ENCODE measurements around the gene CXCL1.
"Not testable (repeated sequence)": the region's sequence is repeated elsewhere in the genome, so short reads cannot be mapped to it uniquely, and the experiment has no call there.

The CXCL1 gene

DNA sequence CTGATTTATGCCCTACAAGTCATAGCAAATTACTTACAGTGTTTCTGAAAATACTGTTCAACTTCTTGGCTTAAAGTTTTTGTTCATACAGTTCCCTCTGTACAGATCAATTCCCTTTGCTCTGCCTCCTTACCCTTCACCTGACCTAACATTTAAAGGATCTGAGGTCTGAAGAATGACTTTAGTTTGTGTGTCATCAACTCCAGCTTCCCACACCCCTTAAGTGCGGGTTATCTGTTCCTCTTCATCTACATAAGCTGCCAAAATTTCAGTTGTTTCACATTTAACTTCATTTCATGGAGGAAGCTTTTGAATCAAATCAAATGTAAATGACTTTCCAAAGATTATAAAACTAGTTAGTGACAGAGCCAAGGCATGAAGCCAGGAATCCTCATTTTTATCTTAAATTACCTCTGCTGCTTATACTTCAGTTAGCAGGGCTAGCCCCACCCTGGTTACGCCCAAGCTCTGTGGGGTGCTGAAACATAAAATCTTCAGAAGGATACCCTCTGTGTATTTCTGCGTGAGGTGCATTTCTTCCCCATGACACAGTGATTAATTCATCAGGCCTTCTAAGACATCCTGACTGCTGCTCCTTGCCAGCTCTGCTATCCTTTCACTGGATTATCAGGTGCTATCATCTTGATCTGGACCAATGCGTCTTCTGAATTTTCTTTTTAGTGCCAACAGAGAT, 16.5 kb downstream of the CXCL1 start:
- no peak for DNase-seq

DNA sequence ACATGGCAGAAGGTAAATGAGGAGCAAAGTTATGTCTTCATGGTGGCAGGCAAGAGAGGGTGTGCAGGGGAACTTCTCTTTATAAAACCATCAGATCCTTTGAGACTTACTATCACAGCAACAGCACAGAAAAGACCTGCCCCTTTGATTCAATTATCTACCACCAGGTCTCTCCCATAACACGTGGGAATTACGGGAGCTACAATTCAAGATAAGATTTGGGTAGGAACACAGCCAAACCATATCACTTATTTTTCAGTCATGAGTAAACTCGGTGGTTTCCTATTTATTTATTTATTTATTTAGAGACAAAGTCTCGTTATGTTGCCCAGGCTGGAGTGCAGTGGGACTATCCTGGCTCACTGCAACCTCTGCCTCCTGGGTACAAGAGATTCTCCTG, 22.1 kb downstream of the CXCL1 start:
- no peak for DNase-seq

DNA sequence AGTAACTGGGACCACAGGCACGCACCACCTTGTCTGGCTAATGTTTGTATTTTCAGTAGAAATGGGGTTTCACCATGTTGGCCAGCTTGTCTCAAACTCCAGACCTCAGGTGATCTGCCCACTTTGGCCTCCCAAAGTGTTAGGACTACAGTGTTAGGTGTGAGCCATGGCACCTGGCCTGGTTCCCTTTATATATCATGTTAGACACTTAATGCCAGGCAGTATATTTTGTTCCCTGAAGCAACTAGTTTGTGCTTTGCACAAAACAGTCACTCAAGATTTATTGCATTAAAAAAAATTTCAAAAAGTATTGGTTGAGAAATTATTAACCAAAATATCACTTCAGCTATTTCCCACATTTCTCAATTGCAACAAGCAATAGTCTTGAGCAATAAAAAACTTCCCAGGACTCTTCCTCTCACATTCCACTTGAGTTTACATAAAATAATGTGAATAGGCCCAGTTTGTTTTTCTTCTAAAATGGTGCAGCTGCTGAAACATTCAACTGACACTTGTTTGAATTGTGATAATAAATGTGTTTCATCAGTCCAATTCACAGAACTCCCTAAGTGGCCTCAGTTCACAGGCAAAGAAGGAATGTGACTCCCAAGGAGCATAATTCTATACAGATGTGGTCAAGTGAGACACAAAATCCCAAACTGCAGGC, 22.7 kb downstream of the CXCL1 start:
- no peak for DNase-seq

DNA sequence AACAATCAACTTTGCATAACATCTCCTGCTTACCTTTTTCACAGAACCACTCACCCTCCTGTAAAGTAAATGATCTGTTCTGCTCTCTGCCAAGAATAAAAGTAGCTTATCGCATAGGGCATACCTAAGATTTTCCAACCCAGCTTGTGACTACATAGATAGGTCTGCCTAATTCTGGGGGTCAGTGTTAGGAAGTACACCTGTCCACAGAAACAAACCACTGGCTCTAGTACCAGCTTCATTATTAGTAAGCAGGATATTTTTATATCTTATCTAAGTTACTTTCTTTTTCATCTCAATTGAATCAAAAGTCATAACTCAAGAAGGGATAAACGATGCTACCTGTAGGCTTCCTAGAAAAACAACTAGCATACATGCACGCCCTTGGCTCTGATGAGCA, 23.8 kb downstream of the CXCL1 start:
- DNase-seq: no peak

DNA sequence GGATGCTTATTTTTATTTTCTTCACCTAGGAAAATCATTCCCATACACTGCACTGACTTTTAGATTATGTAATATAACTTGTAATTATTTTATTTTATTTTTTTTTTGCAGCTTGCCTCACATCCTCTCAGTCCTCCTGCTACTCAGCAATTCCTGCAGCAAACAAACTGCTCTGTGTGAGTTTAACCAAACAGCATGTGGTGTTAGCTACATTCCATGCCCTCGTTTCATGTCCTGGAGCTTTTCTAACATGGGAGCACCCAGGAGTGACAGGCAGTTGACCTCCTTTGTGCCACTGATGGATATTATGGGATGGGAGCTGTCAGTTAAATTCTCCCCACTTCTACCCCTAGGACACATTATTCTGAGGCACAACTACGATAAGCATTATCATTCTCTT, 24.8 kb downstream of the CXCL1 start:
- DNase-seq: no peak

DNA sequence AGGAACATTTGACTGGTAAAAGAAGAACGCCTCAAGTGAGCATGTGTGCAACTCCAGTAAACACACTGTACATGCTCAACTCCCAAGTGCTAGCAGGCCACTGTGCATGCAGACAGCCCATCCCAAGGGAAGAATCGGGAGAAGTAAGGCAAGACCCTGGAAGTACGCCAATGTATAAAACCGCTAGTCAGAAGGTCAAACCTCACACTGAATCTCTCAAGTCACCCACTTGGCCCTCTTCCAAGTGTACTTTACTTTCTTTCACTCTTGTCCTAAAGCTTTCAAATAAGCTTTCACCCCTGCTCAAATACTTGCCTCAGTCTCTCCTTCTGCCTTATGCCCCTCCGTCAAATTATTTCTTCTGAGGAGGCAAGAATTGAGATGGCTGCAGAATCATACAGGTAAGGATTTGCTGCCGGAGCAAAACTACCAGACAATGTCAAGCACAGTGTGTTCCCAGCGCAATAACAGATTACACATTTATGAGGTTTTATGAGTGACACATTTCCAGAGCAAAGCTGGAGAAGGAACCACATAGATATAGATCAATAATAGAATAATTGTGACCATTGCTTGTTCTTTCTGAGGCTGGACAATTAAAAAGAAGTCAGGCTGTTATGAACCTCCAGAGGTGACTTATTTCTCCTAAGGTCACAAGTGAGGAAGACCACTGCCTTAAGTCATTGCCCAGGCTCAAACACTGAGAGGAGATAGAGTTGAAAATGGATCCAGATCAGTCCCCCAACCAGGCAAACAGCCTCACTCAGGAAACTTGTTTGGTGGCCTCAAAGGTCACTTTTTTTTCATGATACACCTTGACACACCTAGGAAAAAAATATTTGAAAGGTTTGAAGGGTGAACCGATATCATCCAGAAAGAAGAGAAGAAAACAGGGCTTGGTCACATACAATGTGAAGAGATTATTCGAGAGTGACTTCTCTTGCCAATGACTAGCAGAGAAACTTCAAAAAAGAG, 26.3 kb downstream of the CXCL1 start:
- no peak for DNase-seq

DNA sequence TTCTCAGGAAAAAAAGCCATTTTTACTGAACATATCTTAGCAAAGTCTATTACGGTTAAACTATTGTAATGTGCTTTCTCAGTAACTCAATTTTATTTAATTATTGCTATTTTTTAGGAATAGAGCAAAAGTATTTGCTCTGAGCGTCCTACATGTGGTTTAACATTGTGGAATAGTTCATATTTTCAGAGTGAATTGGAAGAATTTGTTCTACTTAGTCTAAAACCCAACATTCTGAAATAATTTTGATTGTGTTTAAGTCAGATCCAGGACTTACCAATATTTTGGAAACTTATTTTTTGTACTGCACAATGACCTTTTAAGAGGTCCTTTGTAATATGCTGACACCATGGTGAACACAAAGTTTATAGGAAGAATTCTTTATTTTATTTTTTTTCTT, 27.2 kb downstream of the CXCL1 start:
- DNase-seq: no peak

DNA sequence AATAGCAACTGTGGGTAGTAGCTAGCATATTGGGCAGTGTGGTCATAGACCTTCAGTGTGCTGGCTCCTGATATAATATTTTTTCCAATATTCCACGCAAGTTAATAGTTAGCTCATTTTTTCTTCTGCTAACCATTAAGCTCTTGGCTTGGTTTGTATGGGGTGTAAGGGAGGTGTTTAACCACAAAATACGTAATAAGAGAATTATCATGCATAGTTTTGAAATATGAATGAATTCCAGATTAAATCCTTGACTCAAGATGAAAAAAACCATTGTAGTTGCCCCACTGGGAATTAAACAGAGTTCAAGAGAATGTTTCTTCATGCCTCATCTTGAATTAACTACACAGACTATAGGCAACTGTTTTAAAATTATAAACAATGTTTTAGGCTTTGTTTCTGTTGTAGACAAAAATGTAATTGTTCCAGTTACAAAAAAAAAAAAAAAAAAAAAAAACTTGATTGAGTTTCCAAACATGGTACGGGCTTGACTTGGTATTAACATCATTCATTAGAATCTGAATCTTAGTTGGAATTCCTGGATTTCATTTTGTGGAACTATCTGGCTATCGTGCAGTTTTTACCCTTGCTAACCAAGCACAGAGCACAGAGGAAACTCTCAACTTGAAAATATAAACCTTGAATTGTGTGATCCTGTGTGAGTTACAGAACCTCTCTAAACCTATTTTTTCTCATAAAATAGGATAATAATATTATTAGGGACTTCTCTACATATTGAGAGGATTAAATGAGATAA, 28.4 kb downstream of the CXCL1 start:
- DNase-seq: no peak

DNA sequence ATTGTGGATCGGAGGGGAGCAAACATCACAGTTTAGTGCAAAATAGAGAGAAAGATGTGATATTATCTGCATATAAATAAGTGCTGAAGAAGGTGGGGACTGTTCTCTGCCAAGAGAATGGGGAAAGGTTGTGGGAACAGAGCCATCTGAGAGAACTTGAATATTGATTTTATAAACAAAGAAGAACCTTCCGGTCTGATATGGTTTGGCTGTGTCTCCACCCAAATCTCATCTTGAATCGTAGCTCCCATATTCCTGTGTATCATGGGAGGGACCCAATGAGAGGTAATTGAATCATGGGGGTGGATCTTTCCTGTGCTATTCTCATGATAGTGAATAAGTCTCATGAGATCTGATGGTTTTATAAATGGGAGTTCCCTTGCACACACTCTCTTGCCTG, 30.1 kb downstream of the CXCL1 start:
- DNase-seq: not testable (repeated sequence)

DNA sequence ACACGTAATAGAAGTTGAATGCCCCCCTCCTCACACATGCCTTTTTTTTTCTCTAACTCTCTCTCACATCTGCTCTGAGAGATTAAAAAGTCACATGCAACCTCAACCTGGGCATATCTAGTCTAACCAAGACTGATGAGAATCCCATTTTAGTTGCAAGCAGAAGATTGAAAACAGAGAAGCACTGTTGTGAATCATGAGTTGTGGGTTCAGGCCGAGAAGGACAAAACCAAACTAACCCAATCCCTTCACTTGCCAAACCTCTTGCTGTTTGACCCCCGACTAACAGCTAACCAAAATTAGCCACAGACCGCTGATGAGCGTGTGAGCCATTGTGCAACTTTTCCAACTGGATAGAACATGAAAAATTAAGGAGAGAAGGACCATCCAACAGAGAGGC, 31.8 kb downstream of the CXCL1 start:
- no peak for DNase-seq

DNA sequence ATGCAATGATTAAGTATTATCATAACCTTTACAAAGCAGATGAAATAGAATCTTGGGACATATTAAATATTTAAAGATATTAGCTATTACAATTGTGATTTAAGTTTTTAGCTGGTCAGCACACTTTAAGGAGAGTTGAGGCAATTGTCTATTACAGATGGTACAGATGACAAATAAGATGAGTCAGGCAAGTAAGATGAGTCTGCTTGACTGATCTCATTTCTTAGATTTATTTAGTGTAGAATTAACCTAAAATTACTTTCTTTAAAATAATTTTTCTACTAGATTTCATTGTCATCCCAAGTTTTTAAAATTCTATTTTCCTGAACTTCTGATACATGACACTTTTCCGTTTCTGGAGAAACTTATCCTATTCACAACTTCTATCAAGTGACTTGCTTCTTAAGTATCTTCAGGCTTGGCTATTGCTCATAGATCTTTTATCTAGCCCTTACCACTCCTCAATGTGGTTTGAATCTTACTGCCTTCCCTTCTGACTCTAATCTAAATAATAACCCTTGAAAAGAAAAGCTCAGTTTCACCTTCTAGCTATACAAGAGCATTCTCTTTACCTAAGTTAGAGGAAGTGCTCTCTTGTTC, 32.9 kb downstream of the CXCL1 start:
- no peak for DNase-seq

DNA sequence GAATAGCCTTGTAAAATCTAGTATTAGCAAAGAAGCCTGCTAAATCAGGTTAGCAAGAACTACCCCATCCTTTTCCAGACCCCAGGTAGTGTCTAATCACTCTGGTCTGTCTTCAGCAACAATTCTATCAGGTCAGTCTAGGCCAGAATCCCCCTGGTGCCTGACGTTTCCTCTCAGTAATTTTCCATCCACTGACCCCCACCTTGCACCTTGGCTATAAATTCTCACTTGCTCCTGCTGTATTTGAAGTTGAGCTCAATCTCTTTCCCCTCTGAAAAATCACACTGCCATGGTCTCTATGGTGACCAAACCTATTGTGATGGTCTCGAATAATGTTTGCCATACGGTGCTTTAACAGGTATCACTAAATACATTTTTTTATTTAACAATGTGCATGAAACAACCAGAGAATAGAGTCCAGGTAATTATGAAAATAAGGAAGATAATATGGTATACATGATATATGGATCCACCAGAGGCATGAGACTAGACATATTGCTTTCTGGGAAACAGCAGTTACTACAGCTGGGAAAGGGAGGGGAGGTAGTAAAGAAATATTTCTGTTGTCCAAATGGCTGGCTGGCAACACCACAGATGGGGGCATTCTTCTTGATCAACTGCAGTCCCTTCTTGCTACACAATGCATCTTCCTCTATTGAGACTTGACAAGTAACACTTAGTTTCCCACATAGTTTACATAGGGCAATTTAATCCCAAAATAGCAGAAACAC, 33.8 kb downstream of the CXCL1 start:
- no peak for DNase-seq

DNA sequence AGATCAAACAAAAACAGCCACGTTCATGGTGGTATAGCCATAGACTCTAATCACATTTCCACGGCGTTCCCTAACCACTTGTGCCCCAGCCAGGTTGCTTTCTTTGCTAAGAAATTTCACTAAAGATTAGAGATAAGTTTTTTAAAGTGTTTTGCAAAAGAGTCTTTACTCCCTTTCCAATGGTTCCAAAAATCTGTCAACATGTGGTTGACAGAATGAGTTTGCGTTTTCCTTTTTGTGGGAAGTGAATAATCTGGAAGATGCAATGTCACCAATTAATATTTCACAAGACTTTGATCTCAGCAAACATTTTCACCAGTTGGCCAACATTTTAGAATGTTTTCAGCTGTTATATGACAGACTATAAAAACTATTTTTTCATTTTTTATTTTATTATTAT, 35.3 kb downstream of the CXCL1 start:
- no peak for DNase-seq

DNA sequence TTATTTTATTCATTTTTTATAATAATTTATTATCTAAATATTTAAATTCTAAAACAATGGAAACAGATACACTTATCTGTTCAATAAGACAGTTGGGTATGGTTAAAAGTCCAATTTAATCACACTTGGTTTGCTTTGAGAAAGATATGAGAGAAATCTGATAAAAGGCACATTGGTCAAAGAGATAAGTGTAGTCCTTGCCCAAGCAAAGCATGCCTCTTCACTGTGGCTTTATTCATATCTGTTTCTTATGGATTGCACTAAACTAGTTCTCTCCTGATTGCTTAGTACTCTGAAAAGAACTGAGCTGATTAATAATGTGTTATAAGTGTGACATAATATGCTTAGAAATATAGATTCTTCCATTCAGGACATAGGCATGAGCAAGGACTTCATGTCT, 39.8 kb downstream of the CXCL1 start:
- no peak for DNase-seq

DNA sequence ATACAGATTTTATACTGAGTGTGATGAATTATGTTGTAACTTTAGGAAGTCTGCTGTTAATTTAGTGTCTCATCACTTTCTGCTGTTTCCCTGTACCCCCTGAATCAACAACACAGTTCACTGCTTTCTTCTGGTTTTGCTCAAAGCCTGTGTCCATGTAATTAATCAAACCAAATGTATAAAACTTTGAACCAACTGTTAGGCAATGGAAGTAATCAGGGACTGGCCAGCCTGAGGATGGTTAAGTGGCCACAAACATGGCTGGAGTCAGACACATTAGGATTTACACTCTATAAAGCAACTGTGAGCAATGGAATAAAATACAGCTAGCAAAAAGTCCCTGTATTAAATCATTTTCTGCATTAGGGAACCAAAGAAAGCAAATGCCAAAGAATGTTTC, 42.6 kb downstream of the CXCL1 start:
- no peak for DNase-seq

DNA sequence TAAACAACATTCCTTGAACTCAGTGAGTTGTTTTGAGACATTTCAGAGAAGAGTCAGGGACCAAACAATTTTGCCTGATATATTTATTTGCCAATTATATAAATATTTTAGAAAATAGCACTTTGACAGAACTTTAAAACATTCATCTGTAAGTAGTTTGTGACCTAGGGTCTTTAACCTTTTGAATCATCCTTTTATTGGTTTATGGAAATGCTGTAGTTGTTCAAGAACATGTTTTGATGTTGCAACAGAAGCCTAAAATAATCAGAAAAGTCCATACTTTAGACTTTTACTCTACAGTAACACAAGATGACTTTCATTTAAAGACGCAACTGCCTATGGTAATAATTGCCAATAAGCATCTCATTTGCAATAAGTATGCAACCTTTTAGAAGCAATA, 43.0 kb downstream of the CXCL1 start:
- DNase-seq: no peak

DNA sequence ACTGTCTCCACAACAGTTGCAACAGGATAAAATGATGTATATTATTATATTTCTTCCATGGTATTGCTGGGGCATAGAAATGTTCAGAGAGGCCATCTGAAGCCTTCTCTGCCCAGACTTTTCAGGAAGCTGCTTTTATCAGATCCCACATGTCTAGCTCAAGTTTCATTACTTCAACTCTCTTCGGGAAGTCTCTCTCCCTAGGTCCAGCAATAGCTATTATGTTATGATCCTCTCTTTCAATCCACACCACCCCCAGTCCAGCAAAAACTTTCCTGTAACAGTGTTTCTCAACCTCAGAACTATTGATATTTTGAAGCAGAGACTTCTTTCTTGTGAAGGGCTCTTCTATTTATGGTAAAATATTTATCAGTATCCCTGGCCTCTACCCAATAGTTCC, 44.9 kb downstream of the CXCL1 start:
- DNase-seq: no peak

DNA sequence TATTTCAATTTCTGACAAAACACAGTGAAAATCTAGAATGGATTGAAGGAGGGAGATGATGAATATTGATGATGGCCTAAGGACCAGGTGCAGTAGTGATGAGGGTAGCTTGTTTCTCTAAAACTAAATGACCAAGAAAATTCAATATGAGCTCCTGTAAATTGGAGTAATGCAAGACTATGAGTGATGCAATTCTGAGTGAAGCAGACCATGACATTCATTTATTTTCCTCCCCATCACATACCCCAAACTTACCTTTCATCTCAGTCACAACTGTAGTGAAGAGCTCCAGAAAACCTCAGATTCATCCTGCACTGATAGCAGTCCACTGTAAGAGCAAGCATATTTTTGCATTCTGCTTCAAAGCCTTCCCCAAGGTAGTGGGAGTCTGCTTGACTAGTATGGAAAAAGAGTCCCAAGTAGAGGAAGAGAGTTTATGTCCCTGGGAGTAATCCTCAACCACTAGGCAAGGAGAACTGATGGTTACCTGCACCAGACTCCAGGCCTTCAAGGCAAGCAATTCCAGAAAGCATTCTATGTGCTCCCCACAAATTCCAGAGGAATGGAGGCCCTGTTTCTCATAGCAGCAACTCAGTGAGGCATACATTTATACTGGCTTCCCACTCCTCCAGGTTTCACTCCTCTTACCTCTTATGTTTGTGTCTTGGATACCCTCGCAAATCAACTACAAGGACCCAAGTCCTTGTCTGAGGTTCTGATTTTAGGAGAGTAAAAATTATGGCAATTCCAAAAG, 47.2 kb downstream of the CXCL1 start:
- no peak for DNase-seq

DNA sequence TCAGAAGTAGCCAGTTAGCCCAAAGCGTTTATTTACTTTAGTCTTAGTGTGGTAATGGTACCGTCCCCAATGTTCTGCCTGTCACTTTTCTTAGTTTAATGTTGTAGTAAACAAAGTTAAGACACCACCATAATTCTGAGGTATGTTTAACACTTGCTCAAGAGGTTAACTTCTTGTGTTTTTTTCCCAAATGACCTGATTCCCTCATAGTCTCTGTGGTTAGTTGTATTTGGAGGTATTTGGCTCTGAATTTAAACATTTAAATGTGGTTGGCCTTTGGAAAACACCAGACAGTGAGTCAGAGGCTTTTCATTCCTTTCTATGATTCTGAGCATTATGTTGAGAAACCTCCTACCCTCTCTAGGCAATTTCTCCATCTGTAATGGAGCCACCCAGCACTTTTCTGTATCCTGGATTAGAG, 47.9 kb downstream of the CXCL1 start:
- no peak for DNase-seq

DNA sequence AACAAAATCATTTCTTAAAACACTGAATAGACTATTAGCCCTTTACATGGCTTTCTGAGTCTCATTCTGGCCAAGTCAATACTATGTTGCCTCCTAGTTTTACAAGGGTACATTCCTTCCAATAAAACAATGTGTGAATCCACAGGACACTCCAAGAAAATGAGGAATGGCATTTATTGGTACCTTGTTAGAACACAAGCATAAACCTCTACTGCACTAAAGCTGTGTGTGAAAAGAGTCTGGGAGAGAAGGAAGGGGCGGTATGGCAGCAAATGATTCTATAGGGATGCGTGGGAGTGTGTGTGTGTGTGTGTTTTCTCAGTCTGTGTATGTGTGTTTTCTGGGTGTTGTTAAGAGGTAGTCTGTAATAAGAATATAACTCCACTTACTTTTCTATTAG, 48.9 kb downstream of the CXCL1 start:
- no peak for DNase-seq

DNA sequence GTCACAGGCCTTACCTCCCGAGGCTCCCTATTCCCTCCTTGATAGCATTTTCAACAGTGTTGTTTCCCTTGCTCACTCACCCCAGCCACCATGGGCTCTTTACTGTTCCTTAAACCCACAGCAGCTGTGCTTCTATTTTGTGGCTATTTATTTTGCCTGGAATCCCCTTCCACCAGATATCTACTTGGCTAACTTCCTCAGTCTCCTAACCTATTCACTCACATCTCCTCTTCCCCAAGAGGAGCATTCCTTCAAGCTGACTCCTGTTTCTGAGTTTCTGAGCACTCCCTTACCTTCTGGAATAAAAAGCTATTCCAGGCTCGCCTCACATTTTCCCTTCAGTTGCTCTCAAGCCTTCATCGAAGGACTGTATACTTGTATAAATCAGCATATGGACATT, 50.5 kb downstream of the CXCL1 start:
- DNase-seq: no peak

All from KG1 (cell line).